ENCODE results near the gene LGI2.

- no peak for TF ChIP-seq POLR2AphosphoS5 (IDR thresholded peaks at IDR 0.05)
- TF ChIP-seq POLR2A (IDR thresholded peaks at IDR 0.05), result no peak
These were observed 35.3 kb upstream of the LGI2 start for GRCh38 chr4:25065932-25066590.

All from breast epithelium (tissue), 3 donors.